Ovary (tissue), 3 donors: ENCODE data around the gene CDH24.

Experiments
- POLR2A ChIP-seq: fragments of 450-650 bp; IDR thresholded peaks from one replicate; pipeline ENCODE4 v1.6.1; 2017; ENCODE audit warnings: antibody characterized with exemption, mild to moderate bottlenecking, moderate library complexity
- TF ChIP-seq, protein P1 (sequence below), 3 donors: fragments of 450-650 bp in 2 of 3; fragments of 200-600 bp in 1 of 3; IDR thresholded peaks; one replicate each; pipeline versions ENCODE4 v1.5.1 to v1.8.0; 2016 to 2022; ENCODE audit warnings: antibody characterized with exemption in 3 of 3, mild to moderate bottlenecking in 1 of 3
- donor health status: DM: no; HTN: no; CAD: no.

DNA sequence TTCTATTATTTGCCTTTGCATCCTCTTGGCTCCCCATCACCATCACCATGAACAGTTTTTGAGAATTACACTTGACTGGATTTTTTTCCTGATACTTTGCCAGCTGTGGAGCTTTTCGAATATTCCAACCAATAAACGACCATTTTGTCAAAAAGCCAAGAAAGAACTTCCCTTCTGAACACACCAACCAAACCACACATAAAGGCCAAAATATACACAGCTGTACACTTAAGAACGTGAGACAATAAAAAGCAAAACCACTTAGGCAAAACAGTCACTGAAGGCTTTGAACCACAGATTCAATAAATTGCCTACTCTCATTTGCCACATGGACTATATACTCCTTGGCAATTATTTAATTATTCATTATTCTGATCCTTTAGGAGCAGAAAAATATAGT, 48.5 kb downstream of the CDH24 start:
- TF ChIP-seq, protein P1, sequence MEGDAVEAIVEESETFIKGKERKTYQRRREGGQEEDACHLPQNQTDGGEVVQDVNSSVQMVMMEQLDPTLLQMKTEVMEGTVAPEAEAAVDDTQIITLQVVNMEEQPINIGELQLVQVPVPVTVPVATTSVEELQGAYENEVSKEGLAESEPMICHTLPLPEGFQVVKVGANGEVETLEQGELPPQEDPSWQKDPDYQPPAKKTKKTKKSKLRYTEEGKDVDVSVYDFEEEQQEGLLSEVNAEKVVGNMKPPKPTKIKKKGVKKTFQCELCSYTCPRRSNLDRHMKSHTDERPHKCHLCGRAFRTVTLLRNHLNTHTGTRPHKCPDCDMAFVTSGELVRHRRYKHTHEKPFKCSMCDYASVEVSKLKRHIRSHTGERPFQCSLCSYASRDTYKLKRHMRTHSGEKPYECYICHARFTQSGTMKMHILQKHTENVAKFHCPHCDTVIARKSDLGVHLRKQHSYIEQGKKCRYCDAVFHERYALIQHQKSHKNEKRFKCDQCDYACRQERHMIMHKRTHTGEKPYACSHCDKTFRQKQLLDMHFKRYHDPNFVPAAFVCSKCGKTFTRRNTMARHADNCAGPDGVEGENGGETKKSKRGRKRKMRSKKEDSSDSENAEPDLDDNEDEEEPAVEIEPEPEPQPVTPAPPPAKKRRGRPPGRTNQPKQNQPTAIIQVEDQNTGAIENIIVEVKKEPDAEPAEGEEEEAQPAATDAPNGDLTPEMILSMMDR (IDR thresholded peaks at IDR 0.05), result no peak
- no peak for TF ChIP-seq POLR2A
